Fibroblast of the aortic adventitia (primary cell): Measurements from ENCODE around the gene SNX27. TPM values are rescaled to one million over a fixed set of nuclear protein-coding genes. Genes with fewer than 3 reads are reported as not detected.

ENCODE experiments used
- DNase-seq: peaks from one replicate; pipeline ENCODE4 v3.0.0-alpha.2; 2010; ENCODE audit warnings: low read depth
- H3K4me3 ChIP-seq: 2 replicates; pipeline ENCODE4 v1.5.1; 2011; ENCODE audit warnings: low read depth, mild to moderate bottlenecking, control low read depth, low read length, moderate library complexity
- CTCF ChIP-seq: IDR thresholded peaks from 2 replicates; pipeline ENCODE4 v1.5.1; 2011; ENCODE audit warnings: mild to moderate bottlenecking, low read length, control low read depth, inconsistent platforms; ENCODE audit not compliant: insufficient read depth
- small RNA-seq: library from RNA; depleted of rRNA; stranded (forward); fragments of <200 nt; gene quantifications from one replicate; pipeline ENCODE3, GENCODE V24; 2012
- total RNA-seq: library from RNA; depleted of rRNA; stranded (reverse); fragments of >200 nt; gene quantifications from 2 replicates; pipeline ENCODE4 v1.2.3, GENCODE V29; 2012; ENCODE audit warnings: low replicate concordance

Gene SNX27
- total RNA-seq, 1 donor: 28.6 TPM

- DNase-seq: no peak
- no peak for TF ChIP-seq CTCF
- no peak overlapping the region for H3K4me3 ChIP-seq
Measured at GRCh38 chr1:151737479-151737878, 125.6 kb downstream of the SNX27 start.

- no peak overlapping the region for H3K4me3 ChIP-seq
- no peak for TF ChIP-seq CTCF
- no peak for DNase-seq
Measured at GRCh38 chr1:151739590-151740355, 127.9 kb downstream of the SNX27 start.

- H3K4me3 ChIP-seq: no peak overlapping the region
- no peak for TF ChIP-seq CTCF
- DNase-seq: no peak
Measured at GRCh38 chr1:151741516-151741915, 129.7 kb downstream of the SNX27 start.

Small RNA genes lying within 50 kb of the gene (small RNA-seq; reads per million reads assigned to genes)
- gene RNU6-1062P: not detected
- not detected for gene RNU6-662P

Other genes starting within 250 kb of the SNX27 start
- 26.8 and 70.5 TPM in 2 replicates for gene SELENBP1, start 239.3 kb upstream of the SNX27 start, total RNA-seq
- gene PSMB4, start 212.5 kb upstream of the SNX27 start, total RNA-seq: 281 and 892 TPM in 2 replicates
- 22.6 and 41.0 TPM in 2 replicates for gene POGZ, start 152.6 kb upstream of the SNX27 start, total RNA-seq
- 0.09 and 1.1 TPM in 2 replicates for gene CGN, start 100.7 kb upstream of the SNX27 start, total RNA-seq
- gene TUFT1, start 71.7 kb upstream of the SNX27 start, total RNA-seq: 3.9 and 5.4 TPM in 2 replicates
- gene CELF3, start 104.8 kb downstream of the SNX27 start, total RNA-seq: not detected in 2 replicates
- 5.8 TPM in 1 of 2 replicates, not detected in the other for gene RIIAD1, start 109.5 kb downstream of the SNX27 start, total RNA-seq
- 57.6 and 120 TPM in 2 replicates for gene MRPL9, start 151.4 kb downstream of the SNX27 start, total RNA-seq
- 1.6 and 2.1 TPM in 2 replicates for gene TDRKH, start 178.4 kb downstream of the SNX27 start, total RNA-seq
- gene LINGO4, start 193.4 kb downstream of the SNX27 start, total RNA-seq: not detected in 2 replicates
- gene RORC, start 219.8 kb downstream of the SNX27 start, total RNA-seq: not detected in 2 replicates
- not detected in 2 replicates for gene C2CD4D, start 227.8 kb downstream of the SNX27 start, total RNA-seq
- not detected in 2 replicates for gene THEM5, start 241.7 kb downstream of the SNX27 start, total RNA-seq